ENCODE measurements around the gene TP53I13.
A peak's percentile ranks its signal among the peaks of the same experiment; 100 is the strongest.

DNA sequence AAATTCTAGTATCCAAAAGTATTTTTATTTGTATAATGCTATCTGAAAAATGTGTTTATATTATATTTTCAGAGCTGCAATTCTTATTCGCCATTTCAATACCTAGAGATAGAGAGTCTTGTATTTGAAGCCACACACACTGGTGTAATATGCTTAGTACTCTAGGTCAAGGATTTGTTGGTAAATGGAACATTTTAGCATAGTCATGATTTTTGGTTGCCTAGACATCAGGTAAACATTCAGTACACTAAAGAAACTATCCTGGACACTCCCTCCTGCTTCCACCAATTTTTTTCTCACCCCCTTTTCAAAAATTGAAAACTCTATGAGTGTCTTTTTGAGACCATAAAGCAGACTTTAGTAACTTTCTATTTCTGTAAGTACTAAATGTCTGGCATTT is 22.4 kb upstream of the TP53I13 start:
- TF ChIP-seq USF2 (IDR thresholded peaks at IDR 0.05; ENCODE audit: low read depth, low read length) = no peak
- TF ChIP-seq, protein P1, sequence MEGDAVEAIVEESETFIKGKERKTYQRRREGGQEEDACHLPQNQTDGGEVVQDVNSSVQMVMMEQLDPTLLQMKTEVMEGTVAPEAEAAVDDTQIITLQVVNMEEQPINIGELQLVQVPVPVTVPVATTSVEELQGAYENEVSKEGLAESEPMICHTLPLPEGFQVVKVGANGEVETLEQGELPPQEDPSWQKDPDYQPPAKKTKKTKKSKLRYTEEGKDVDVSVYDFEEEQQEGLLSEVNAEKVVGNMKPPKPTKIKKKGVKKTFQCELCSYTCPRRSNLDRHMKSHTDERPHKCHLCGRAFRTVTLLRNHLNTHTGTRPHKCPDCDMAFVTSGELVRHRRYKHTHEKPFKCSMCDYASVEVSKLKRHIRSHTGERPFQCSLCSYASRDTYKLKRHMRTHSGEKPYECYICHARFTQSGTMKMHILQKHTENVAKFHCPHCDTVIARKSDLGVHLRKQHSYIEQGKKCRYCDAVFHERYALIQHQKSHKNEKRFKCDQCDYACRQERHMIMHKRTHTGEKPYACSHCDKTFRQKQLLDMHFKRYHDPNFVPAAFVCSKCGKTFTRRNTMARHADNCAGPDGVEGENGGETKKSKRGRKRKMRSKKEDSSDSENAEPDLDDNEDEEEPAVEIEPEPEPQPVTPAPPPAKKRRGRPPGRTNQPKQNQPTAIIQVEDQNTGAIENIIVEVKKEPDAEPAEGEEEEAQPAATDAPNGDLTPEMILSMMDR (conservative IDR thresholded peaks at IDR 0.05; ENCODE audit: low read depth, low read length) = no peak
- no peak for TF ChIP-seq POLR2A (IDR thresholded peaks at IDR 0.05; ENCODE audit: low read depth, low read length)
- TF ChIP-seq RCOR1 (IDR thresholded peaks at IDR 0.05; ENCODE audit: insufficient replicate concordance, low read length) = no peak
- TF ChIP-seq MXI1 (IDR thresholded peaks at IDR 0.05; ENCODE audit: borderline replicate concordance, low read depth, low read length) = no peak
- no peak for TF ChIP-seq RAD21 (IDR thresholded peaks at IDR 0.05; ENCODE audit: low read length)
- no peak for TF ChIP-seq FOS (IDR thresholded peaks at IDR 0.05; ENCODE audit: low read depth, low read length)
- no peak for TF ChIP-seq CEBPB (IDR thresholded peaks at IDR 0.05; ENCODE audit: low read depth, low read length)
- peak; percentile 70 for TF ChIP-seq NFE2L2 (IDR thresholded peaks at IDR 0.05; ENCODE audit: low read depth, low read length)
- TF ChIP-seq, protein P2, sequence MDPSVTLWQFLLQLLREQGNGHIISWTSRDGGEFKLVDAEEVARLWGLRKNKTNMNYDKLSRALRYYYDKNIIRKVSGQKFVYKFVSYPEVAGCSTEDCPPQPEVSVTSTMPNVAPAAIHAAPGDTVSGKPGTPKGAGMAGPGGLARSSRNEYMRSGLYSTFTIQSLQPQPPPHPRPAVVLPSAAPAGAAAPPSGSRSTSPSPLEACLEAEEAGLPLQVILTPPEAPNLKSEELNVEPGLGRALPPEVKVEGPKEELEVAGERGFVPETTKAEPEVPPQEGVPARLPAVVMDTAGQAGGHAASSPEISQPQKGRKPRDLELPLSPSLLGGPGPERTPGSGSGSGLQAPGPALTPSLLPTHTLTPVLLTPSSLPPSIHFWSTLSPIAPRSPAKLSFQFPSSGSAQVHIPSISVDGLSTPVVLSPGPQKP (IDR thresholded peaks at IDR 0.05; ENCODE audit: borderline replicate concordance, low read depth, low read length) = no peak

Measured in IMR-90 (cell line).